ENCODE measurements around the gene RARRES2. TPM values are rescaled to one million over a fixed set of nuclear protein-coding genes. Genes with fewer than 3 reads are reported as not detected.

Gene RARRES2
- total RNA-seq, 1 donor from 2014 or later = 259 TPM

DNA sequence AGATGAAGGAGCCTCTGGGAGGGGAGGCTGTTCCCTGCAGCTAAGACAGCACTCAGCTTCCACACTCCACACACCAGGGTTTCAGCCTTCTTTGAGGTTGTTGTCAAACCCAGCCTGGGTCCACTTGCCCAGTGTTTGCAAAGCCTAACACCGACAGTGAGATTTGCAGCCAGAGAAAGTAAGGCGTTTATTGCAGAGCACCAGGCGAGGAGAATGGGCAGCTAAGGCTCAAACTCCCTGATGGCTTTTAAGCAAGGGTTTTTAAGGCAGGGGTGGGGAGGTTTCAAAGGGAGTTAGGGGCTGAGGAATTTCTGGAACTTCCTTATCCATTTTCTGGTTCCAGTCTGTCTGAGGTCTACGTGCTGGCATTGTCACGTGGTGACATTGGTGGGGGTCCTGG is 33.0 kb upstream of the RARRES2 start:
- ATAC-seq (no peak), DNase-seq (peak; percentile 8)
- Histone ChIP-seq H3K4me3 (no peak overlapping the region), H3K4me1 (peaks cover 47% of the 10 kb centered on the region), H3K27me3 (no peaks in the 10 kb centered on the region), H3K9me3 (no peaks in the 10 kb centered on the region), H3K27ac (no peak overlapping the region), H3K36me3 (peaks cover 41% of the 10 kb centered on the region)
- intact Hi-C loops (cut with DNase I) = no loop called here
- TF ChIP-seq CTCF (IDR thresholded peaks at IDR 0.05) = no peak

GRCh38 chr7:150374026-150374425 is 32.6 kb upstream of the RARRES2 start:
- TF ChIP-seq CTCF (IDR thresholded peaks at IDR 0.05) = no peak
- no peaks in the 10 kb centered on the region for H3K27me3 ChIP-seq
- intact Hi-C loops (cut with DNase I) = no loop called here

GRCh38 chr7:150373049-150373801 is 31.8 kb upstream of the RARRES2 start:
- Histone ChIP-seq H3K9me3 (no peaks in the 10 kb centered on the region), H3K27ac (no peak overlapping the region), H3K27me3 (no peaks in the 10 kb centered on the region), H3K4me3 (no peak overlapping the region), H3K4me1 (peaks cover 43% of the 10 kb centered on the region), H3K36me3 (peaks cover 41% of the 10 kb centered on the region)
- DNase-seq (peak; percentile 46), ATAC-seq (no peak)
- intact Hi-C loops (cut with DNase I) = no loop called here
- TF ChIP-seq CTCF (IDR thresholded peaks at IDR 0.05) = no peak

More at GRCh38 chr7:150374026-150374425, 32.6 kb upstream of the RARRES2 start:
- Histone ChIP-seq H3K4me3 (no peak overlapping the region), H3K27ac (no peak overlapping the region), H3K36me3 (peaks cover 41% of the 10 kb centered on the region), H3K4me1 (peaks cover 47% of the 10 kb centered on the region), H3K9me3 (no peaks in the 10 kb centered on the region)
- DNase-seq = peak; percentile 34
- ATAC-seq = no peak

- ATAC-seq (no peak), DNase-seq (no peak)
- intact Hi-C loops (cut with DNase I) = no loop called here
- no peak for TF ChIP-seq CTCF (IDR thresholded peaks at IDR 0.05)
- Histone ChIP-seq H3K27ac (no peak overlapping the region), H3K9me3 (no peaks in the 10 kb centered on the region), H3K4me3 (no peak overlapping the region), H3K4me1 (peaks cover 41% of the 10 kb centered on the region), H3K27me3 (no peaks in the 10 kb centered on the region), H3K36me3 (peaks cover 41% of the 10 kb centered on the region)
These were observed 31.0 kb upstream of the RARRES2 start for GRCh38 chr7:150372271-150373048.

GRCh38 chr7:150371996-150372270 is 30.5 kb upstream of the RARRES2 start:
- Histone ChIP-seq H3K4me1 (peaks cover 37% of the 10 kb centered on the region), H3K9me3 (no peaks in the 10 kb centered on the region), H3K27me3 (no peaks in the 10 kb centered on the region), H3K27ac (no peak overlapping the region), H3K36me3 (peaks cover 41% of the 10 kb centered on the region), H3K4me3 (no peak overlapping the region)
- no peak for ATAC-seq
- DNase-seq = no peak
- intact Hi-C loops (cut with DNase I) = no loop called here
- TF ChIP-seq CTCF (IDR thresholded peaks at IDR 0.05) = no peak

Measured in upper lobe of right lung (tissue), 1 donor.